HG03103 (cell line): ENCODE results near the gene RBBP8NL.

Experiments used
- ATAC-seq: cut with Tn5 transposase; IDR thresholded peaks from one replicate; pipeline ENCODE4 v1.9.1; 2021; ENCODE audit warnings: low read depth; ENCODE audit not compliant: unreplicated experiment

The RBBP8NL gene

DNA sequence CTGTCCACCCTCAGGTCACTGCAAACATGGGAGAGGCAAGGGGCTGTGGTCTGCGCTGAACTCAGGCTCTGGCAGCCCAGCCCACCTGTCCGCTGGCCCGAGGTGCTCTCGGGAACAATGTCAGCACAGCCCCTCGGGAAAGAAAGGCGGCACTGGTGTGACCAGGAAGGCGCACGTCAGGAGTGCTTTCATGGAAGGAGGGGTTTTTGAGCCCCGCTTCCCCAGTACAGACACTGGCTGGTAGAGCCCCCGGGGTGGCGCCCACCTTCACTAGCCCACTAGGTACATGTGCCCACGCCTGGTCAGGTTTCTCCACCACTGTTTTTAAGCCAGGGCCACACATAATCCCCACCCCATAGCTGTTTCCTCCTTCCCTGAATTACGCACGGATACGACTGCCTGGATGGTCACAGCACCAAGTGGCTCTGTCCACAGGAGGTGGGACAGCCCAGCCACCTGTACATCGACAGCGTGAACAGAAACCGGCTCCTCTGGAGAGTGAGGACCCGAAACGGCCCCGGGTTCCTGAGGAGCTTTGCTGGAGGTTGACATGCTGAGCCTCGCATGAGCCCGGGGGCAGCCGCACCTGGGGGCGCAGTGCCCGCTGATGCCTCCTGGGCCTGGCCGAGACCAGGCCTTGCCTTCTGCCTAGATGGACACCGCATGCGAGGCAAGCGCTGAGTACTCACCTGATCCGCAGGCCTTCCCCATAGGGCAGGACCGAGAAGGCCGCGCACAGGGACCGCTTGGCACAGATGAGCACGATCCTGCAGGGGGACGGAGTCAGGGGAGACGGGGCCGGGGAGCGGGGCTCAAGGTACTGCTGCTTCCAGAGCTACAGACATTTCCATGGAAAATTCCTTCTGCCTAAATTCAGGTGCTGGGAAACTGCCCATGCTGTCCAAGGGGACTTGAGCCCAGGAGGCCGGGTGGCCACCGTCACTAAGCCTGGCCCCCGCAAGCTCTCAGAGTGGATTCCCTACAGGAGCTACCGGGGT is 32.8 kb downstream of the RBBP8NL start:
- ATAC-seq, result no peak

DNA sequence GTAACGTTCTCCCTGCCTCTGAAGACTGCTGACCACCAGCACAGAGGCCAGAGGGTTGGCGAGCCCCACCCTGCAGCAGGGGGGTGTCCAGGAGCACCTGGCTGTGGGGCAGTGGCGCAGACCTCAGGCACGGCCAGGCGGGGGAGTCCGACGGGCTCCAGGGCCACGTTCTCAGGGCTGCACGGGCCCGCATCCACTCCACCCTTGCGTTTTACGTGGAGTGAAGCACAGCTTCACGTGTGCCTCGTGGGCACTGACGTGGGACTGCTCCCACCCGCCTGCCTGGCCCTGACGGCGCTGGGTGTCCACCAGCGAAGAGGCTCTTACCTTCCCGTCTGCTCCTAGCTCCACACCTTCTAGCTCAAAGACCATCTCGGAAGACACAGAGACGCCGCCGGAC is 33.5 kb downstream of the RBBP8NL start:
- ATAC-seq, result no peak

DNA sequence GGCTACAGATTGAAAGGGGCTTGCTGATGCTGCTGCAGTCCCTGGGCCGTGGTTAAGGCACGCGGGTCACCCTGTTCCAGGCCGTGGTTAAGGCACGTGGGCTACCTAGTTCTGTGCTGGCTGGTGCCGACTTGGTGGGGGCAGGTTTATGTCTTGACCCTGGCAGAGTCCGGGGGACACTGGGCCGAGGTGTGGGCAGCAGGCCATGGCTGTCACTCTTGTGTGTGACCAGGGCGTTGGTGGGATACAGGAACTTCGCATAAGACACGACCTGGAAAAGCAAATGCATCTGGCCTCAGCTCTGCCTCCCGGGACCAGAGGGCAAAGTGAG is 34.0 kb downstream of the RBBP8NL start:
- no peak for ATAC-seq

DNA sequence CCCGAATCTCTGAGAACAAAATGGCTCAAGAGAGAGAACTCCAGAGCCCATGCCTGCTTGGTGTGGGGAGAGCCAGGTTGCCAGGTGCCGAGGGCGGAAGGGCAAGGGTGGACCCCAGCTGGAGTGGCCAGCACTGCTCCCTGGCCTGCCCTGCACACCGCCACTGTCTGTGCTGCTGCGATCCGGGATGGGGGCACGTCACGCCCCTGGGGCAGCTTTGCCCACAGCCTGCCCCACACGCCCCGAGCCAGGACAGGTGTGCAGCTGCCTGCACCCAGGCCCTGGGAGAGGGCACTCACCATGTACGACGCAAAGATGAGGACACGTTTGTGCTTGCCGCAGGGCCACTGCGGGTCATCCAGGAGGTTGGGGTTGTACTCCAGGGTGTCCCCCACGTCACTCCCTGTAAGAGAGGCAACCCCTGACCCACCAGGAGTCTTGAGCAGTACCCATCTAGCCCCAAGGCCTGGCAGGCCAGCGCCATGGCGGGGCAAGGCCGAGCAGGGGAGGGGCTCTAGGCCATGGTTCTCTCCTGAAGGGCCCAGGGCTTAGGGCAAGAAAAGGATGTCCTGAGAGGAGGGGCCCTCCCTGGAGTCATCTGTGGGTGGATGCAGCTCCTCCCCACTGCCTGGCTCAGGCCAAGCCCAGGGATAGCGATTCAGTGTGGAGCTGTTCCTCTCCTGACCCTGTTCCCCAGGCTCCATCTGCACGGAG is 34.6 kb downstream of the RBBP8NL start:
- ATAC-seq, result no peak

DNA sequence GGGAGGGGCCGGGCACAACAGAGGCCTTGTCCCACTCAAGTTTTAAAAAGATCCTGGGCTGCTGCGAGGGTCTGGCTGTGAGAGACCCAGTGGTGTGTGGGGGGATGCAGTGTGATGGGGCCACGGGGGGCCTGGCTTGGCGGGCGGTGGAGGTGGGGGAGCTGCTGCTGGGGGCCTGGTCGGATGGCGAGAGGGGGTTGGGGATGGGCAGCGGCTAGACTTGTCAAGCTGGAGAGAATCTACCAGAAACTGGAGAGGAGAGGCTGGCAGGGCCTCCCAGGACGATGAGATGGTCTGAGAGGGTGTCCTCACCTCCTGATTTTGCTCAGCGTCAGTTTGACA is 35.3 kb downstream of the RBBP8NL start:
- ATAC-seq, result no peak

DNA sequence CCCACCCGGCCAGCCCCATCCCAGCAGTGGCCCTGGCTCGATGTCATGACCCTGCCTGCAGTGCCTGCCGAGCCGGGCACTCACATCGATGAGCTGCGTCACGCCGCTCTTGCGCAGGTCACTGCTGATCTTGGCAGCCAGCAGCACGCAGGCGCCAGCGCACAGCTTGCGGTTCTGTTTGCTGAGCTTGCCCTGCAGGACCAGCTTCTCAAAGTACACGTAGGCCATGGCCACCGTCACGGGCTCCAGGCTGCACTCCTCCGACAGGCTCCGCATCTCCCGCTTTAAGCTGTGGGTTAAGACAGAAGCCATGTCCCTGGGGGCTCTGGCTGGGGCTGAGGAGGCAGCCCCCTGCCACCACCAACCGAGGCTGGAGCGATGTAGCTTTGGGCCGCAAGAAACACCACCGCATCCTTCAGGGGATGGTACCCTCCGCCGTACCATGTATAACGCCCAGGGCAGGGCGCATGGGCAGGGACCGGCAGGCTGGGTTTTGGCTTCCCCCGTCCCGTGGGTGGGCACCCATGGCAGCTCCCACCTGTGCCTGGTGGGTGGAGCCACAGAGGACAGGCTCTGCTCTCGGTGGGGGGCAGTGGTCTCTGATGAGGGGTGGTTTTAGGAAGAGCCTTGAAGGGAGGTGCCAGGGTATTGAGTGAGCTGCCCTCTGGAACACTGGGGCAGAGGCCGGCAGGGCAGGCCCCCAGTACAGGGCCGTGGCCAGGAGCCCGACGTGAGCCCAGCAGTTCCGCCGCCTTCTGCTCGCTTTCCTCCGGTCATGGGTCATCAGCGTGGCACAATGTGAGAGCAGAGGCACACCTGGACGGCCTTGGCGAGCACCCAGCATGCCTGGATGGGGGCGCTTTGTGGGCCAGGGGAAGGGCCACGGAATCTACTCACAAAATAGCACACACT is 35.9 kb downstream of the RBBP8NL start:
- ATAC-seq, result no peak

DNA sequence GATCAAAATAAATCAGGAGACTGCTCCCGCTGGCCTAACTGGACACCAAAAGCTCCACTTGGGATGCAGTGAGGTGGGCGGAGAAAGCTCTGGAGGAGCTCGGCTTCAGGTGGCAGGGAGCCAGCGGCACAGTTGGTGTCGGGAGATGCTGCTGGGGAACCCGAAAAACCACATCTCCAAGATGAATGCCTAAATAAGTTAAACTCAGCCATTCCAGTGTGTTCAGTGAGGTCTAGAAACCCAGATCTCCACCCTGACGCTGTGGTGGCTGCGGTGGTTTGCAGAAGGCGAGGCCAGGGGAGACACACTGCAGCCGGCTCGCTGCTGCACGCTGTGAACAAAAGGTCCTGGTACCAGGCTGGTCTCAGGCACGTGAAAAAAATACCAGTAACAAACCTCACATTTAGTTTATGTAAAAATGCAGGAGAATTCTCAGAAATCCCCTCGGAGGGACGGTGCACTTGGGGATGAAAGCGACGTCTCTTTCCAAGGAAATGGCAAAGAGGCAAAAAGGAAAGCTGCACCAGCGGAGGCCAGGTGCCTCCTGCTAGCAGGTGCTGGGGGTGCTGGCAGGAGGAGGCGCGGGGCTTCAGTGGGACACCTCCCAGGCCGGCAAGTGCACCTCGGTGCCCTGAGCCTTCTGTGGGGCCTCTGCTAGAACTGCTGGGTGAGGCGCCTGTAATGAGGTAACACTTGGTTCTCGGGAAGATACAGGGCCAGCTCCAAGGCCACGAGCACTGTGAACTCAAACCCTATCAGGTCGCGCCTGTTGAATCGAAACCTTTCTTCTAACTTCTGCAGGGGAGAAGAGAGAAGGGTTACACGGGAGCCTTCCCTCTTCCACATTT is 36.8 kb downstream of the RBBP8NL start:
- ATAC-seq, result no peak

DNA sequence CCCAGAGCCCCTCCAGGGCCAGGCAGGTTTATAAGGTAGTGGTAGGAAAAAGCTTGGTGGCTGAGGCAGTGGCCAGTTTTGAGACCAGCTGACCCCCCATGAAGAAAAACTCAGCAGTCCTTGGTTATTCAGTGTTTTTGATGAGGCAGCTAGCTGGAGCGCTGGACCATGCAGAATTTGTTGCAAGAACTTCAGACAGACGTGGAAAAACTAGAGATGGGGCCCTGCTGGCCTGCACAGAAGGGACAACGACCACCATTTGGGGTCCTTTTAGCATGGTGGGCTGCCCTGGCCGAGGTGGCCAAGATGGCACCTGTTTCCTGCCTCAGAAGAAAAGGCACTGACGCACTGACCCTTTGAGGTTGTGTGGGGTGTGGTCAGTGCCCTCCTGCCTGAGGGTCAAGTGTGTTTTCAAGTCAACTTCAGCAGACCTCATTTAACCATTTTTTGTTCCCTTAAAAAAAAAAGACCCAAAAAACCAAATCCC is 37.7 kb downstream of the RBBP8NL start:
- ATAC-seq, result no peak

DNA sequence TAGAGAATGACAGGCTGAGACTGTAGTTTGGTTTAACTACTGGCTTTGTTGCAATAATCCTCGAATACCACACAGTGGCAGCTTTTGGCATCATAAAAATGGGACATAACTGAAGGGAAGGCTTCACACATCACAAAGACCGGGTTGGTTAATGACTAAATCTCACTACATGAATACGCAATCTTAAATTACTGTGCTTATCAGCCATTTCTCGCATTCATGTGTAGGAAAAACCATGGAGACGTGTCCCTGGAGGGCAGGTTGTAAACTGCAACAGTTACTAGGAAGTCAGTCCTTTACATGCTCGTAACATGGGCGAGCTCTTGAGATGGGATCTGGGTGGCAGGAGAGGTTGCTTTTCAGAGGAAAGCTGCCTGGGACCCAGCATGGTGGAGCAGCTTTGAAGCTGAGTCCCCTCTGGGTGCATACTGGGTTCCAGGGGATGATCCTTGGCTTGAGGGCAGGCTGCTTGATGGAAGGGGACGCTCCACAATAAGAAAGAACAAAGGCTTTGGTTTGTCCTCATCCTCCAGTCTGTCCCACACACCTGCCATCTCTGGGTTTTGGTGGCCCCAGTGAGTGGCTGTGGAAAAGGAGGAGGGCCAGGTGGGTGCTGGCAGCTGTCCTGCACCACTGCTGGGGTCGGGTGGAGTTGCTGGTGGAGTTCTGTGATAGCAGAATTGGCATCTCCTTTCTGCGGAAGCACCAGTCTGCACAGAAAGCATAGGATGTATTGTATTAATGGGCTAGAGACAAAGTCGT is 38.3 kb downstream of the RBBP8NL start:
- ATAC-seq, result no peak

DNA sequence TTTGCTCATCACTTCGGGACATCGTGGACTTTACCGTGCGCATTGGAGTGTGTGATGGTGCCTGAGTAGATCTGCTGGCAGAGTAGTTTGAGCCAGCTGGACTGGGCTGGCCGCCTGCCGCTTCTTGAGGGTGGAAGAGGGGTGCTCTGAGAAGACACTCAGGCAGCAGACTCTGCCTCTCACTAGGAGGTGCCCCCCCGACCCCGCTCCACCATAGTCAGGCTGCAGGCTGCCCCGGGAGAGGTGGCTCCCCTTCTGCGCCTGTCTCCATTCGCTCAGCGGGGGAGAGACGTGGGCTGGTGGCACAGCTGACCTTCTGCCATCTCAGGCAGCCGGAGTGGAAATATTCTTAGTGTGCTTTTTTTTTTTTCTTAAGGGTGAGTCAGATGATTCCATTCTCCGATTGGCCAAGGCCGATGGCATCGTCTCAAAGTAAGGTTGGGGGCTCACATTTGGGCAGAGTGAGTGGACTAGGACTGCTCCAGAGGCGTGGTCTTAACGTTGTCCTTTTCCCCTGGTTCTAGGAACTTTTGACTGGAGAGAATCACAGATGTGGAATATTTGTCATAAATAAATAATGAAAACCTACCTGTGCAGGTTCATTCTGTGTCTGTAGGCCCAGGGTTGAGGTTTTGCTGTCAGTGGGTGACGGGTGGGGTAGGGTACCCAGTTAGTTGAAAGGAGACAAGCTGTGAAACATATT is 39.3 kb downstream of the RBBP8NL start:
- no peak for ATAC-seq

DNA sequence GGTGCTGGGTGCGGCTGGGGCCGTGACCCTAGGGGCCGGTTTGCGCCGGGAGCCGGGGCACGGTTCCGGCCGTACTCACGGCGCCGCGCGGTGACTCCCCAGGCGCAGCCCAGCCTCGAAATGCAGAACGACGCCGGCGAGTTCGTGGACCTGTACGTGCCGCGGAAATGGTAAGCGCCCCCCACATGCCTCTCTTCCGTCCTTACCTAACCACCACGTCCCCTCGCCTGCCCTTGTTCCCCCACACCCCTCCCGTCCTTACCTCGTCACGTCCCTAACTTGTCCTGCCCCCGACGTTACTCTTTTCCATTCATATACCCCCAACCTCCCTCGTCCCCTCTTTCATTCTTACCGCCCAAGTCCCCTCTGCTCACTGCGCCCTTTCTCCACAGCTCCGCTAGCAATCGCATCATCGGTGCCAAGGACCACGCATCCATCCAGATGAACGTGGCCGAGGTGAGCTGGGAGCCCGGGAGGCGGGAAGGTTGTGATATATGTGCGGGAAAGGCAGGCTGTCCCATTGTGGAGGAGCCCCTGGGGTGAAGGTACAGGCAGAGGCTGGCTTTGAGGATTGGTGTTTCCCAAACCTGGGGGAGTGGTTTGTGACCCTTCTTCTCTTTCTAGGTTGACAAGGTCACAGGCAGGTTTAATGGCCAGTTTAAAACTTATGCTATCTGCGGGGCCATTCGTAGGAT is 40.0 kb downstream of the RBBP8NL start:
- ATAC-seq, result no peak

DNA sequence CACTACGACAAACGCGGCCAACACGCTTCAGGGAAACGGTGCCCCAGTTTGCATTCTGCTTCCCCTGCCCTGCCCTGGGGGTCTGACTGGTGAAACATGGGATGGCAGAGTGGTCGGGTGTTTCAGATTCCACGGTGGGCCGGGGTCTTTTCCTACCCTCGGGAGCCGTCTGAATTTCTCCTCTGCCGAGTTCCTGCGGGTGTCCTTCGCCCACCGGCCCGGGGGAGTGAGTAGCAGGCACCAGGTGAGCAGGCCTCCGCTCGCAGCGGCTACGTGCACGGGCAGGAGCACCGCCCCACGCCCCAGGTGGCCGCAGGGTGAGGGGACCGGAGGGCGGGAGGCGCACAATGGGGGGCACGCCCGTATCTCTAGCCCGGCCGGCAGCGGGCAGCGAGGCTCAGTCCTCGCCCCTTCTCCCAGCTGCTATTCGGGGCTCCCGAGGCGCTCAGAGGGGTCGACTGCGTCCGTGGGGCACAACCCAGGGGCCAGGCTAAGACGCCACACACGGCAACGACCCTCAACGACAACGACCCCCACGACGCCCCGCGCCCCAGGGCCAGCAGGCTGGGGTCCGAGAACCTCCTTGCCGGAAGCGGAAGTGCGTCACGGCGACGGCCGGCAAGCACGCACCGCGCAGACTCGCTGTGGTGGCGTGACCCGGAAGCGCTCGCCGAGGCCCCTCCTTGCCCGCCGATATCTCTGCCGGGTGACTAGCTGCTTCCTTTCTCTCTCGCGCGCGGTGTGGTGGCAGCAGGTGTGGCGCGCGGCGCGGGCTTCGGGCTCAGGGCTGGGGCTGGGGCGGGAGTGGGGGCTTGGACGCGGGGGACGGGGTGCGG is 40.7 kb downstream of the RBBP8NL start, which contains the start of gene RPS21:
Gene RPS21 (plus strand): TSS at position 721 of the 836 bp plus-strand sequence. CDS start 236 bp downstream, outside the sequence.
- ATAC-seq, result peak; percentile 70

DNA sequence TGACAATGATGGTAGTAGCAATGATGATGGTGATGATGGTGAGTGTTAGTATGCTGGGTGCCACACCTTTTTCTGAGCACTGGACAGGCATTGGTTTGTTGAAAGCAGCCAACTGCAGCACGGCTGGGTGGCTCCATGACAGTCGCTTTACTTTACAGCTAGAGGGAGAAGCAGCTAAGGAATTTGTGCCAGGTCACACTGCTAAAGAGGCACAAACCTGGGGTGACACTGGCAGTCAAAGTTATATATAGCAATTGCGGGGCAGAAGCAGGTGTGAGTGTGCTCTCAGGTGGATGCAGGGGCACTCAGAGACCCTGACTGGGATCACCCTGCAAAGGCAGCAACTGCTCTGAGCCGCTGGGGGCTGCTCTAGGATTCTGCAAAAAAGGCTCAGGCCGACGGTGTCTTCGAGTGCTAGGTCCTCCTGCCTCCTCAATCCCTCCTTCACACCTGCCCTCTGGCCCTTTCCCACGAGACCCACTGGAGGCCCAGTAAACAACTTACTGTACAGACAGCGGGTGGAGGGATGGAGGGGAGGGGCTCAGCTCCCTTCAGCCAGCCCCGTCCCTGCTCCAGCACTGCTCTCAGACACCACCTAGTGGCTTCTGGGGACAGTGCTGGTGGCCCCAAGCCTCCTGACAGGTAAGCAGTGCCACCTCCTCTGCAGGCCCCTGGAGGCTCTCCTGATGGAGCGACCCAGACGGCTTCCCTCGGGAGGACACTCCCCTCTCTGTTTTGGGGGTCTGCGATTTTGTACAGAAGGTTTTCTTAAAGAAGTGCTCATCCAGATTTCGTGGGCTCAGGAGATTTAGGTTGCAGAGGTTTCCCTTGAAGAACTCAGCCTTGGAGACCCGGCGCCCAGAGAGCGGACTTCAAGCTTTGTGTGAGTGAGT is 44.8 kb downstream of the RBBP8NL start:
- peak; percentile 61 for ATAC-seq

DNA sequence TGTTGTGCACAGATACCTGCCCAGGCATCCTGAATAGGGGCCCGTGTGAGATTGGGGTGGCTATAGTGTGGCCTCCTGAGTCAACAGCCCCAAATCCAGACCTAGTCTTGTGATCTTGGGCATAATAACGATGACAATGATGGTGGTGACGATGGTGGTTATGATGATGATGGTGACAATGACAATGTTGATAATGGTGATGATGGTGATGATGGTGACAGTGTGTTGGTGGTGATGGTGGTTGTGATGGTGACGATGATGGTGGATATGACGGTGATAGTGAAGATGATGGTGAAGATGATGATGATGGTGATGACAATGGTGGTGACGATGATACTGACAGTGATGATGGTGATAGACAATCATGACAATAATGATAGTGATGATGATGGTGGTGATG is 45.5 kb downstream of the RBBP8NL start:
- ATAC-seq, result no peak

DNA sequence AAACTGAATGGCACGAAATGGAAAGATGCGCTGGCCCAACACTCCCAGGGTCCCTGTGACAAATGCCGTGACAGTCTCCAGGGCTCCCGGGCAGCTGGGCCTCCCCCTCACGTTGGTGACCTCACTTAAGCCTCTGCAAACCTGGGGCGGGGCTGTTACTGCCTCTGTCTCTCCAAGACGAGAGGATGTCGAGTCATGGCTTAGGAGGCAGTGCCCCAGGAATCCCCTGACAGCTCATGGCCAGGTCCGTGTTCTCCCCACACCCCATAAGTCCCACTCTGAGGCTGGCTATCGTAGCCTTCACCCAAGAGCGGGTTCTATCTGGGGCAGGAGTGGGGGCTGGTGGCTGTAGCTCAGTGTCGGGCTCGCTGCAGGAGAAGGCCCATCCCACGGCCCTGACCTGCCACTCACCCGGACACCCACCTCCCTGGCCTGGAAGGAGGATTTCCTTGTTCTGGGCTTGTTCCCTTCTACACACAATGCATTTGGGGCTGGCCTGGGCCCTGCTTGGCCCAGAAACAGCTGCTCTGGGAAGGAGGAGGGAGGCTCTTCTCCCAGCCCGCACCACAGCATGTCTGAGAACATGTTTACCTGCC is 46.0 kb downstream of the RBBP8NL start:
- ATAC-seq, result no peak

DNA sequence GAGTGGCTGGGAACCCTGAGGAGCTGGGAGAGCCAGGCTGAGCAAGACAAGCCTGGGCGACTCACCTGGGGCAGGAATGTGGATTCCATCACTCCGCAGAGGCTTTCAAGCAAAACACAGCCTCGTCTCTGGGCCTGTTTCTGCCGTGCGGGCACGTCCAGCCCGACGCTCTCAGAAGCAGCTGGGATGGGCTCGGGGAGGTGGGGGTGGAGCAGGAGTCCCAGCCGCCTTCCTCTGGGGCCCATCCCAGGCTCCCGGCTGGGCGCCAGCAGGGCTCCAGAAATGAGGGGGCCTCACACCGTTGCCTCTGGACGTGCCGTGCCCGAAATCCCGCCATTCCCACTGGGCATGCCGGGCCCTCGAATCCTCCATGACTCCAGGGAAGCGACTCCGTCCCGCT is 49.1 kb downstream of the RBBP8NL start:
- no peak for ATAC-seq
